HG03066 (cell line): ENCODE data around the gene SKOR1.

Source experiments
- ATAC-seq: cut with Tn5 transposase; IDR thresholded peaks from one replicate; pipeline ENCODE4 v1.9.1; 2021; ENCODE audit warnings: low read depth; ENCODE audit not compliant: unreplicated experiment

SKOR1 gene

DNA sequence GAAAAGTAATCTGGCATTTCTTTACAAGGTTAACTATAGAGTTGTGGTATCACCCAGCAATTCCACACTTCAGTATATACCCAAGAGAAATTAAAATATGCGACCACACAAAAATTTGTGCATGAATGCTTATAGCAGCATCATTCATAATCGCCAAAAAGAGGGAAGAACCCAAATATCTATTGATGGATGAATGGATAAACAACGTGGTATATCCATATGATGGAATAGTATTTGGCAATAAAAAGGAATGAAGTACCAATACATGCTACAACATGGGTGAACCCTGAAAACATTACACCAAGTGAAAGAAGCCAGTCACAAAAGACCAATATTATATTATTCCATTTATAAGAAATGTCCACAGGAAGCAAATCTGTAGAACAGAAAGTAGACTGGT, 8.6 kb upstream of the SKOR1 start:
- ATAC-seq: no peak

DNA sequence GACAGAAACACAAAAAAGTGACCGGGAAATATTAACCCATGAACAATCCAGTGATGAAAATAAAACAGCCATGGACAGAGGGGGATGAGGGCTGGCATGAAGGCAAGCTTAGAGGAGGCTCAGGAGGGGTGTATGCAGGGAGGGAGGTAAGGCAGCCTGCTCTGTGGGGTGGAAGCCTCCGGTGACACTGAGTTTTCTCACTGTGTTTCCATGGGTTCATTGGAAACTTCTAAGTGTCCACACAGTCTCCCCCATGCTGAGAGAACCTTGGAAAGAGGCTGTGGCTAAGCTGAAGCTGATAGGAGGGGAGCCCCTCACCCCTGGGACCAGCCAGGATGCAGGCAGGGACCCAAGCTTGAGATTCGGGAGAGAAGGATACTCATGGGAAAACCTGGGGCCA, 6.8 kb upstream of the SKOR1 start:
- no peak for ATAC-seq

DNA sequence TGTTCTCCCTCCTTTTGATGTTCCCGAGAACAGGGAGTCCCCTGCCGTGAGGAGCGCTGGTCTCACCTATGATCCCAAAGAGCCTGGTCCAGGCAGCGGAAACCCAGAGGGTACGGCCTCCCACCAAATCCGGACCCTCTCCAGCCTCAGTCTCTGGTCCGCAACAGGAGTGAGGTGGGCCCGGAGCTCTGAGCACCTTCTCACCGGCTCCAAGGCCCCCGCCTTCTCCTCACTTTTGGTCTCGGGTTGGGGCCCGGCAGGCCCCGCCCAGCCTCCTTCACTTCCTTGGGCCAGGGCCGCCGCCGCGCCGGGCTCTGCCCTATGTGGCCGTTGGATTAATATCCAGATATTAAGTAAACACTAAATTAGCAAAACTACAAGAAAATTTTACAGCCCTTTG, 5.7 kb upstream of the SKOR1 start:
- no peak for ATAC-seq

DNA sequence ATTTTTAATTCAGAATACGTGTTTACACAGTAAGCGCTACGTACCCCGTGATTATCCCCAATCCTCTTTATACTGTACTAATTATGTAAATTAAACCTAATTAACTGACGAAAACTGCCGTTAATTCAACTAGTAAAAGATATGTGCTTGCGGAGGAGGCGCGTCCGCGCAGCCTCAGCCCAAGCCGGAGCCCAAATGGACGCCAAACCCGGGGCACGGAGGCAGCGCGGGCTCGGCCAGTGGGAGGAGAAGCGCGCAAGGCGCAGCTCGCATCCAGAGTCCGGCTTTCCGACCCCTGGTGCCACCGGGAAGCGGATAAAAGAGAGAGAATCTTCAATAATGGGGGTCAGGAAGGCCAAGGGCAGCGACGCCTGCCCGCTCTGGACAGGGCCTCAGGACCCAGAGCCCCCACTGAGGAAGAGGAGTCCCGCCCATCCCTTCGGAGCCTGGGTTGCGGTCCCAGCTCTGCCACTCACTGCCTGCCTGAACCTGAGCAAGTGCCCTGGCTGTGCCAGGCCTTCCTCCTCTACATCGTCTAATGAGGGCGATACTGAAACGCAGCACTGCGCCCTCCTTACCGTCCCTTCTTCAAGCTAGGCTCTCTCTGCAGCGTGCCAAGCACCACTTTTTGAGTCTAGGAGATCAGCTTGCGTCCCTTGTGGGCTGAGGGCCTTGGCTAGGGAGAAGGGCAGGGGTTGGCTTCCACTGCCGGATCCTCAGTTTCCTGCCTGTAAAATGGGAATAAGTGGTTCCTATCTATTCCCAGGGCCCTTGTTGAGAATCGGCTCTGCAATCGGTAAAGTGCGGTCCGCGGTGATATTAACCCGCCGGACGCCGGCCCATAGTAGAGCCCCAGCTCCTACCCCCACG, 5.0 kb upstream of the SKOR1 start:
- ATAC-seq: no peak

DNA sequence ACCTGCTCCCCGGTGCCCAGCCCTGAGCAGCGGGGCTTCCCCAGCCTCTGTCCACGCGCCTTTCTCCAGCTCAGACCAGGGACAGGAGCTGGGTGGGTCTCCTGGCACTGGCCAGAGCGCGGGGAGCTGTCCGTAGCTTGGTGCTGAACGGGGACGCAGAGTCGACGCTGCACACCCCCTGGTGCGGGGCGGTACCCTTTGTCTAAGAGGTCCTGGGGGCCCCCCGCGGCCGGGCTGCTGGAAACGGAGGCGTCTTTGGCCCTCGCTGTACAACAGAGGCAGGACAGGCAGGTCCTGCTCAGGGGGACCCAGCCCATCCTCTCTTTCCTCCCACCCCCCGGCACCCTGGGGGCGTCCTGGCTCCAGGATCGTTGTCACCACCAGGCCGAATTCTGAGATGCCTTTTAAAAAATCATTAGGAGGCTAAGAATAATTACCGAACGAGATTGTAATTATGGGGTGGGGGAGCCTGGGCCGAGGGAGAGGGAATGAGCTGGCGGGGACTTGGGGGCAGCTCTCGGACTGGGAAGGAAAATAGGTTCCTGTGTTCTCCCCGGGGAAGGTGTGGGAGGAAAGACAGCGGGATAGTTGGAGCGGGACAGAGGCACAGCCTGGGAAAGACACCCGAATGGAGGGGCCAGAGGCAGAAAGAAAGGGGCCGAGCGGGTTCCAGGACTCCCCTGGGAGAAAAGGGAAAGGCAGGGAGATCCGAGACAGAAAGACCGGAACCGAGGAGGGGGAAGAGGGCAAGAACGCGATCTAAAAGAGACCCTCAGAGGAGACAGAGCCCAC, 4.1 kb upstream of the SKOR1 start:
- no peak for ATAC-seq

DNA sequence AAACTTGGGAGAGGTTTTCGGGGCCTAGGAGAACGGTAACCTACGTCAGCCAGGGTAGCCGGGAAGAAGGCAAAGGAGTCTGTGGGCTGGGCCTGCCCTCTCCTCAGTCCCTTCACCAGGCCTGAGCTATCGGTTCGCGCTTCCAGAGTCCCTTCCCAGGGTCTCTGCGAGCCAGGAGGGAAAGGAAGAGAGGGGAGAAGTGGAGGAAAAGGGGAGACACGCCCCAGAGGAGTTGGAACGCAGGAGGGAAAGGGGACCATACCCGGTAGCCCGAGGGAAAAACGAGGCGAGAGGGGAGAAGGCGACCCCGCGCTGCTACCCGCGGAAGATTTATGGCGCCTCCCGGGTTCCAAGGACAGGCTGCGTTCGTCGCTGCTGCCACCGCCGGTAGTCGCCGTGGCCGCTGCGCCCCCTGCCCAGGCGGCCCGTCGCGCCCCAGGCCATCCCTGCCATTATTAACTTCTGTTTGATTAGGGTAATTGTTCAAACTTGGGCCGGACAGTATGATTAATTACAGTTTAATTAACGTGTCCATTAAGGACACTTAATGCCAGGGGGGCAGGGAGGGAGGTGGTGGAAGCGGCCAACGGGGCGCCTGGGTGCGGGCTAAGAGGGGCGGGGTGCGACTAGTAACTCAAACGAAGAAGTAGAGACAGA, 3.4 kb upstream of the SKOR1 start:
- ATAC-seq: no peak

DNA sequence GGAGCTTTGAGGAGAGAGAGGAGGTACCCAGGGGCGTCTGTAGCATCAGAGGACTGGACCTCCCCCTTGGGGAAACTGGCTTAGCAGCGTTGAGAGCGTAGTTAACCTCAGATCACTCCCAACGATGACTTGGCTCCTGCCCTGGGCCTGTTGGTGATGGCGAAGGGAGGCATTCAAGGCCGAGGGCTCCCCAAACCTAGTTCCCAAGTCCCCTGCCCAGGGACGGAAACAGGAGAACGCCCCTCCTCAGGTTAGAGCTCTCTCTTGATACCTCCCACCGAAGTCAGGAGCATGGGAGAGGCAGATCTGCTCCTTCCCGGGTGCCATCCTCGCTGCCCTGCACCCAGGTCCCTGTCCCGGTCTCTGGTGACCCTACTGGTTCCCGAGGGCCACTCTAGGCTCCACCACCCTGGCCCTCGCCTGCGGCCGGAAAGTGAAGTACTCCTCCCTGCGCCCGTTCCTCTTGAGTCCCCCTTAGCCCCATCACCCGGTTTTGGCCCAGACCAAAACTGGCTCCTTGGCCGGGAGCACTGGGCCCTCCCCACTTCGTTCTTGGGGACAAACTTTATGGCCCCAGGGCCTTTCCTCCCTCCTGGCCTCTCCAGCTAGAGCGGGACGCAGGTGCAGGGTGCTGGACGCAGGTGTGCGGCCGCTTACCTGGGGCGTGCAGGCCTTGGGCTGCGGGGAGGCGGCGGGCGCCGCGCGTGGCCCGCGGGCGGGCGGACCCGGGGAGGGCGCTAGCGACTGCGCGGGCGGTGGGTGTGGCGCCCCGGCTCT, 2.6 kb upstream of the SKOR1 start:
- ATAC-seq: no peak

DNA sequence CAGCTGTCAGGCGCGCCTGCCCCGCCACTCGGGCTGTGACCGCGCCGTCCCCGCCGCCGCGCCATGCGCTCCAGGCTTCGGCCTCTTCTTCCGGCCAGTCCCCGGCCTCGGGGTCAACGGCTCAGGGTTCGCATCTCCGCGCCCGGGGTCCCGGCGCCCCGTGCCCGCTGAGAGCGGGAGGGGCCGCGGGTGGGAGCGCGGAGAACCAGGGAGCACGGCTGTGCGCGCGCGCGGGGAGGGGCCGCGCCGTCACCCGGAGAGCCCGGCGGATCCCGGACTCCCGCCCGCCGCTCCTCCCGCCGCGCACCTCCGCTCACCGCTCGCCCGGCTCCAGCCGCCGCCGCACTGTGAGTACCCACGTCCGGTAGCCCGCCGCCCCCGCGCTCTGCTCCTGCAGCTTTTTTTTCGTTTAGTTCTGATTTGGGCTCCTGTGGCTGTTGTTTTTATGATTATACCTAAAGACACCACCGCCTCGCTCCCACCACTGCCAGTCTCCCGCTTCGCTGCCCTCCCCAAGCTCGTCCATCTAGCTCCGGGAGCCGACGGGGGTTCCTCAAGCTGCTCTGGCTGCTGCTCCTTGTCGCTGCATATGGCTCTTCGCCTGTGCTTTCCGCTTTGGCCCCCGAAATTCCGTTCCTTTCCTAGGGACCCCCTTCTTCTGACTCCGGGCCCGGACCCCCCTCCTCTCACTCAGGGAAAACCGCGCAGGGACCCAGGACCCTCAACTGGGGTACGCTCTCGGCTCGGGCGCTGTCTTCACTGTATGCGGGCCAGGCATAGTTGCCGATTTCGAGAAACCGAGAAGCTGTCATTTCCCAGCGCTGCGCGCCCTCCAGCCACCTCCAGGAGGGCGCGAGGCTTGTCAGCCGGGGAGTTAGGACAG, 1.8 kb upstream of the SKOR1 start:
- ATAC-seq: no peak

DNA sequence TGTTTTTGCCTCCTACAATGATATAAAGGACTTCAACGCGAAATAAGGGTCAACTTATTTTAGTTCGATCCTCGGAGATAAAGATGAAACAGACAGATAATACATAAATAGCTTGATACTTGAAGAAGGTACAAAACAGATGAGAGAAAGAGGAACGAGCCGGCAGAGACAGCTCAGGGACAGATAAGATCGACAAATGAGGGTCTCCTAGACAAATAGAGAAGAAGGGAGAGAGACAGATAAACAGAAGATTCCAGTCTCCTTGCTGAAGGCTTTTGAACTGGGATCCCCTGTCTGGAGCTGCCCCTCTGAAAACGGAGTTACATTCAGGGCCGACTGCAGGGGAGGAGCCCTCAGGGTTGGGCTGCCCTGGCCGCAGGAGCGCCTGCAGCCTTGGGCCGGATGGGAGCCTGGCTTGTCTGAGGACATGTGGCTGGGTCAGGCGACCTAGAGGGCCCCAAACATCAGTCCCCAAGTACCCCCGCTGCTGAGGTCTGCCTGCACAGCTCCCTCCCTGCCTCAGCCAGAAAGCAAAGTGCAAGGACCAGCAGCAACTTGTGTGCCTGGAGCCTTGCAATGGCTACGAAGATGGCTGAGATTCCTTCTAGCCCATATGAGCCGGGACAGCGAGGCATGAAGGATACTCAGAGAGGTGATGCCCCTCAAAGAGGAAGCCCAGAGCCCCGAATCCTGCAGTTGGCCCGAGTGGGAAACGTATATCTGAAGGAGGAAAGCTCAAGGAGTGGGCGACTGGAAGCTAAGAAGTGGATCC, 926 bp upstream of the SKOR1 start:
- ATAC-seq: no peak

DNA sequence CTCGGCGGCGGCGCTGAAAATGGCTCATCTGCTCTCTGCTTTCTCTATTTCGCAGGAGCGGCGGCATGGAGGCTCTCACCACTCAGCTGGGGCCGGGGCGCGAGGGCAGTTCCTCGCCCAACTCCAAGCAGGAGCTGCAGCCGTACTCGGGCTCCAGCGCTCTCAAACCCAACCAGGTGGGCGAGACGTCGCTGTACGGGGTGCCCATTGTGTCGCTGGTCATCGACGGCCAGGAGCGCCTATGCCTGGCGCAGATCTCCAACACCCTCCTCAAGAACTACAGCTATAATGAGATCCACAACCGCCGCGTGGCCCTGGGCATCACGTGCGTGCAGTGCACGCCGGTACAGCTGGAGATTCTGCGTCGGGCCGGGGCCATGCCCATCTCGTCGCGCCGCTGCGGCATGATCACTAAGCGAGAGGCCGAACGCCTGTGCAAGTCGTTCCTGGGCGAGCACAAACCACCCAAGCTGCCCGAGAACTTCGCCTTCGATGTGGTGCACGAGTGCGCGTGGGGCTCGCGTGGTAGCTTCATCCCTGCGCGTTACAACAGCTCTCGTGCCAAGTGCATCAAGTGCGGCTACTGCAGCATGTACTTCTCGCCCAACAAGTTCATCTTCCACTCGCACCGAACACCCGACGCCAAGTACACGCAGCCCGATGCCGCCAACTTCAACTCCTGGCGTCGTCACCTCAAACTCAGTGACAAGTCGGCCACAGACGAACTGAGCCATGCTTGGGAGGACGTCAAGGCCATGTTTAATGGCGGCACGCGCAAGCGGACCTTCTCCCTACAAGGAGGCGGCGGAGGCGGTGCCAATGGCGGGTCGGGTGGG, 790 bp downstream of the SKOR1 start:
- ATAC-seq: no peak

DNA sequence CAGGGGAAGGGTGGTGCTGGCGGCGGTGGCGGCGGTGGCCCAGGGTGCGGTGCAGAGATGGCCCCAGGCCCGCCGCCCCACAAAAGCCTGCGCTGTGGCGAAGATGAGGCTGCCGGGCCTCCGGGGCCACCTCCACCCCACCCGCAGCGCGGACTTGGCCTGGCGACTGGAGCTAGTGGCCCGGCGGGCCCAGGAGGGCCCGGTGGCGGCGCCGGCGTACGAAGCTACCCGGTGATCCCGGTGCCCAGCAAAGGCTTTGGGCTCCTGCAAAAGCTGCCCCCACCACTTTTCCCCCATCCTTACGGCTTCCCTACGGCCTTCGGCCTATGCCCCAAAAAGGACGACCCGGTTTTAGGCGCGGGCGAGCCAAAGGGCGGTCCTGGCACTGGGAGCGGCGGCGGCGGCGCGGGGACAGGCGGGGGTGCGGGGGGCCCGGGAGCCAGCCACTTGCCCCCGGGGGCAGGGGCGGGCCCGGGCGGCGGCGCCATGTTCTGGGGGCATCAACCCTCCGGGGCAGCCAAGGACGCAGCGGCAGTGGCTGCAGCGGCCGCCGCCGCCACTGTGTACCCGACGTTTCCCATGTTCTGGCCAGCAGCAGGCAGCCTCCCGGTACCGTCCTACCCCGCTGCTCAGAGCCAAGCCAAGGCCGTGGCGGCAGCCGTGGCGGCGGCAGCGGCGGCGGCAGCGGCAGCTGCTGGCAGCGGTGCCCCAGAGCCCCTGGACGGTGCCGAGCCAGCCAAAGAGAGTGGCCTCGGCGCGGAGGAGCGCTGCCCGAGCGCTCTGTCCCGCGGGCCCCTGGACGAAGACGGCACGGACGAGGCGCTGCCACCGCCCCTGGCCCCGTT, 1.6 kb downstream of the SKOR1 start:
- no peak for ATAC-seq

DNA sequence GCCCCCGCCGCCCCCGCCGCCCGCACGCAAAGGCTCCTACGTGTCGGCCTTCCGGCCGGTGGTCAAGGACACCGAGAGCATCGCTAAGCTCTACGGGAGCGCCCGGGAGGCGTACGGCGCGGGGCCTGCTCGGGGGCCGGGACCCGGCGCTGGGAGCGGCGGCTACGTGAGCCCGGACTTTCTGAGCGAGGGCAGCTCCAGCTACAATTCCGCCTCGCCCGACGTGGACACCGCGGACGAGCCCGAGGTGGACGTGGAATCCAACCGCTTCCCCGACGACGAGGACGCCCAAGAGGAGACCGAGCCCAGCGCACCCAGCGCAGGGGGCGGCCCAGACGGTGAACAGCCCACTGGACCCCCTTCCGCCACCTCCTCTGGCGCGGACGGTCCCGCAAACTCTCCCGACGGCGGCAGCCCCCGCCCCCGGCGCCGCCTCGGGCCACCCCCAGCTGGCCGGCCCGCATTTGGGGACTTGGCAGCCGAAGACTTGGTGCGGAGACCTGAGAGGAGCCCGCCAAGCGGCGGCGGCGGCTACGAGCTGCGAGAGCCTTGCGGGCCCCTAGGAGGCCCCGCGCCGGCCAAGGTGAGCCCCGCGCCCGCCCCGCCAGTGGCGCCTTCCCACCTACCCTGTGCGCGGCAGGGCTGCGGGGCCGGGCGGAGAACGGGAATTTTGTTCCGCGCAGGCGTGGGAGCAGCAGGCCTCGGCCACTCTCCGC, 2.4 kb downstream of the SKOR1 start:
- ATAC-seq: no peak

DNA sequence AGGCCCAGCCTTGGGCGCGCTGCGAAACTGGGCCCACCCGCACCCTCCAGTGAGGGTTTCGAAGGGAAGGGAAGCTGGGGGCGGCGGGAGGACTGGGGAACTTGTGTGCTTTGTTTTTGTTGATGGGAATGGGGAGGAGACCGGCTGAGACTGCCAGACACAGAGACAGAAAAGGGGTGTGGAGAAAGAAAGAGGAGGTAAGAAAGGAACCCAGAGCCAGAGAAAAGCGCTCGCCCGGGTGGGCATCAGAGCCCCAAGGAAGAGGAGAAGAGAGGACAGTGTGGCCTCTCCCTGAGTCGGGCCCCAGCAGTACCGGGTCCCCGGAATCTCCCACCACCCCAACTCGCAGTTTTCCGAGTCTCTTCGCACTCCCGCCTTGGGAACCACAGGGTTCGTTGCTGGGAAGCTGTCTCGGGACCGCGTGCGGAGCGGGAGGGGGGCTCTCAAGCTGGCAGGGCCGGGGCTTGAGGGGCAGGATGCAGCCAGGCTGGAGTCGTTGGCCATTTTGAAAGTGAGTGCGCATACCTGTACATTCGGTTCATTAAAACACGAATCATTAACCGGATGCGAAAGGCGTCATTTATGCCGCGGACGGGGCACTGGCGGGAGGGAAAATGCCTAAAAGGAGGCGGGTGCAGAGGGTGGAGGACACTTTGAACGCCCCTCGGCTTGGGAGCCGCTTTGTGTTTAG, 3.1 kb downstream of the SKOR1 start:
- no peak for ATAC-seq

DNA sequence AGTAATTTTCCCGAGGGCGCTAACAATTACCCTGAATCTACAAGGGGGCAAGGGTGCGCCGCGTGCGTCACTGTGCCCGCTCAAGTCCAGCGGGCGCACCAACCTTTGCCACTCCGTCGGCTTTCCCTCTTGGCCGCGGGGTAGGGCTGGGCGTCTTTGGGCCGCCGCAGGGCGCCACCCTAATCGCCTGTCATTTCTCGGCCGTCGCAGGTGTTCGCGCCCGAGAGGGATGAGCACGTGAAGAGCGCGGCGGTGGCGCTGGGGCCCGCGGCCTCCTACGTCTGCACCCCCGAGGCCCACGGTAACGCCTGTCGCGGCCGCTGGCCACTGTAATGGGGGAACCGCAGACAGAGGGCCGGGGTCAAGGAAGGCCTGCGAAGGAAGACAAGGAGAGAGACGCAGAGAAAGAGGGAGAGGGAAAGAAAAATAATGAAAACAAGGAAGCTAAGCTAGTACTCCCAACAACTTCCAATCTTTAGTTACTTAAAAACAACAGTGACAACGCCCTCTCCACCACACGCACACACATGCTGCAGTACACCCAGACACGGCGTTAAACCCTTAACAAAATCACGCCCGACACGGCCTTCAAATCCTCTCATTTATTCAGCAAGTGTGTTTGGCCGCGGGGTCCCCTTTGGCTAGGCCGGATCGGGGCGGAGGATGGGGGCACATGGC, 3.8 kb downstream of the SKOR1 start:
- no peak for ATAC-seq
